Testis (tissue), 3 donors: ENCODE measurements around the gene KCNH2. TPM values are rescaled to one million over a fixed set of nuclear protein-coding genes. Genes with fewer than 3 reads are reported as not detected.

Experiments
- DNase-seq: peaks from one replicate; pipeline ENCODE4 v3.0.0-alpha.2; 2019
- H3K27ac ChIP-seq, 2 donors: fragments of 200-600 bp; sonication (generic); one replicate each; pipeline ENCODE4 v1.5.1; 2019
- H3K27me3 ChIP-seq: fragments of 200-600 bp; sonication (generic); one replicate; pipeline ENCODE4 v1.5.1; 2019
- H3K36me3 ChIP-seq: fragments of 200-600 bp; sonication (generic); one replicate; pipeline ENCODE4 v1.5.1; 2017; ENCODE audit warnings: low read depth; ENCODE audit errors: missing control alignments
- H3K4me1 ChIP-seq: fragments of 200-600 bp; sonication (generic); one replicate; pipeline ENCODE4 v1.5.1; 2019
- H3K4me3 ChIP-seq, 2 donors: fragments of 200-600 bp; sonication (generic); one replicate each; pipeline ENCODE4 v1.5.1; 2017 to 2019
- H3K9me3 ChIP-seq: fragments of 200-600 bp; sonication (generic); one replicate; pipeline ENCODE4 v1.5.1; 2017
- POLR2A ChIP-seq: fragments of 450-650 bp; IDR thresholded peaks from one replicate; pipeline ENCODE4 v1.6.1; 2017; ENCODE audit warnings: antibody characterized with exemption, mild to moderate bottlenecking, moderate library complexity
- WGBS, 2 donors: methylation state at CpG; one replicate each; pipeline ENCODE4 v1.1.5; 2018; 5-methylcytosine and 5-hydroxymethylcytosine counted together
- intact Hi-C: fragments of 100-400 bp; cut with DNase I; formaldehyde crosslinking; loops from one replicate; pipeline ENCODE4 v1.15.1; 2023; ENCODE audit warnings: low total_unique reads
- polyA plus RNA-seq: library from polyadenylated mRNA; stranded (reverse); fragments of 350-450 nt; fragmentation: Illumina TruSeq; extraction: RNeasy Lipid Tissue Mini Kit (QIAGEN cat#74804); gene quantifications from one replicate; pipeline ENCODE4 v1.2.3, GENCODE V29; 2014; ENCODE audit warnings: low read depth, low replicate concordance; ENCODE audit not compliant: insufficient read depth
- total RNA-seq, 2 donors: library from RNA; depleted of rRNA; stranded (reverse); fragments of >200 nt; gene quantifications; one replicate each; pipeline ENCODE4 v1.2.3, GENCODE V29; 2016
- TF ChIP-seq, protein P1 (sequence below), 3 experiments: fragments of 450-650 bp in 2 of 3; fragments of 200-600 bp in 1 of 3; sonication (generic) in 1 of 3; IDR thresholded peaks; one replicate each; pipeline ENCODE4 v1.5.1; 2016 to 2019; ENCODE audit warnings: antibody characterized with exemption in 3 of 3, mild to moderate bottlenecking in 2 of 3, moderate library complexity in 1 of 3

KCNH2 gene
- total and polyA plus RNA-seq, 3 donors from 2014 or later: 82.5 to 247 (median 230) TPM

DNA sequence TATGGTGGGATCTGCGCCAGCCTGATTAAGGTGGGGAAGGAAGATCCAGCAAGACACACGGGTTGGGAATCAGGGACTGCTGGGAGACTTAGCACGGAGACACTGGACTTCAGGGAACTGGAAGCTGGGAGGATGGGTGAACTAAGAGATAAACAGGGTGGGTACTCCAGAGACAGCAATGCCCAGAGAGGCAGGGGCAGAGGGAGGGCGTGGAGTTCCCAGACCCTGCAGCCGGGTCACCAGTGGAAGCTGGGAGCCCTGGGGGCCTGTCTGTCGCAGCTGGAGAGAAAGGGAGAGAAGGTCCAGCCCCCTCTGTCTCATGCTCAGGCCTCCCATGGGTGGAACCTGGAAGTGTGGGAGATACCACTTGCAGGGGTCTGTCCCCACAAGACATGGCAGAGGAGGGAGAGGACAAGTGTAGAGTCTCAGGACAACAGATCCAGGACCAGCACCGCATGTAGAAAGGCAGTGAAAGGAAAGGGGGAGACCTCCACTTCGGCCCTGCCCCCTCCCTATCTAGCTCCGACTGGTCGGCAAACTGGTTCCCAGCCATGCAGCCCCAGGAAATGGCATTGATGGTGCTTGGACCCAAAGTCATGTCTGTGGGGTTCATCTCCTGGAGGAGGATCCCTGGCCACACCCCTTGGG, 81.4 kb downstream of the KCNH2 start:
- TF ChIP-seq POLR2A: no peak
- TF ChIP-seq, protein P1, sequence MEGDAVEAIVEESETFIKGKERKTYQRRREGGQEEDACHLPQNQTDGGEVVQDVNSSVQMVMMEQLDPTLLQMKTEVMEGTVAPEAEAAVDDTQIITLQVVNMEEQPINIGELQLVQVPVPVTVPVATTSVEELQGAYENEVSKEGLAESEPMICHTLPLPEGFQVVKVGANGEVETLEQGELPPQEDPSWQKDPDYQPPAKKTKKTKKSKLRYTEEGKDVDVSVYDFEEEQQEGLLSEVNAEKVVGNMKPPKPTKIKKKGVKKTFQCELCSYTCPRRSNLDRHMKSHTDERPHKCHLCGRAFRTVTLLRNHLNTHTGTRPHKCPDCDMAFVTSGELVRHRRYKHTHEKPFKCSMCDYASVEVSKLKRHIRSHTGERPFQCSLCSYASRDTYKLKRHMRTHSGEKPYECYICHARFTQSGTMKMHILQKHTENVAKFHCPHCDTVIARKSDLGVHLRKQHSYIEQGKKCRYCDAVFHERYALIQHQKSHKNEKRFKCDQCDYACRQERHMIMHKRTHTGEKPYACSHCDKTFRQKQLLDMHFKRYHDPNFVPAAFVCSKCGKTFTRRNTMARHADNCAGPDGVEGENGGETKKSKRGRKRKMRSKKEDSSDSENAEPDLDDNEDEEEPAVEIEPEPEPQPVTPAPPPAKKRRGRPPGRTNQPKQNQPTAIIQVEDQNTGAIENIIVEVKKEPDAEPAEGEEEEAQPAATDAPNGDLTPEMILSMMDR (IDR thresholded peaks at IDR 0.05): no peak
- intact Hi-C loops: no loop called here
- peaks cover 10% of the 10 kb centered on the region for H3K4me1 ChIP-seq
- no peaks in the 10 kb centered on the region for H3K9me3 ChIP-seq
- no peaks in the 10 kb centered on the region for H3K27me3 ChIP-seq
- DNase-seq: no peak
- H3K27ac ChIP-seq: no peak overlapping the region
- no peaks in the 10 kb centered on the region for H3K36me3 ChIP-seq
- 76 to 80% methylated on average over 8 to 10 of the region's 10 CpGs for WGBS, 2 donors
- H3K4me3 ChIP-seq: no peak overlapping the region

DNA sequence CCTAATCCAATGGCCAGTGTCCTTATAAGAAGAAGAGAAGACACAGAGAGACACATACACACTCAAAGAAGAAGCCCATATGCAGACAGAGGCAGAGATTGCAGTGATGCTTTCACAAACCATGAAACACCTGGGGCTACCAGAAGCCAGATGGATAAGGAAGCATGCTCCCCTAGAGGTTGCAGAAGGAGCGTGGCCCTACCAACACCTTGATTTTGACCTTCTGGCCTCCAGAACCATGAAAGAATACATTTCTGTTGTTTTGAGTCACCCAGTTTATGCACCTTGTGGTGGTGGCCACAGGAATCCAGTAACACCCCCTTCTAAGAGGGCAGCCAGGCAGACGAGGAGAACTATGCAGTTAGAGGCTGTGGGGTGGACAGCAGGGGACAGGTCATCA, 82.3 kb downstream of the KCNH2 start:
- no peak for TF ChIP-seq POLR2A
- TF ChIP-seq, protein P1 (IDR thresholded peaks at IDR 0.05): no peak
- no peaks in the 10 kb centered on the region for H3K27me3 ChIP-seq
- H3K9me3 ChIP-seq: no peaks in the 10 kb centered on the region
- WGBS, 2 donors: 78 to 83% methylated on average over 1 to 2 of the region's 2 CpGs
- no peak overlapping the region for H3K4me3 ChIP-seq
- no peaks in the 10 kb centered on the region for H3K36me3 ChIP-seq
- no peak for DNase-seq
- intact Hi-C loops: no loop called here
- no peak overlapping the region for H3K27ac ChIP-seq
- H3K4me1 ChIP-seq: peaks cover 7% of the 10 kb centered on the region

Other genes starting within 250 kb of the KCNH2 start
- 10 to 100 TPM in 1 of 2 donors, 1 to 10 TPM in 1; 8.4 to 10.6 TPM for gene GIMAP5, start 240.9 kb downstream of the KCNH2 start, total RNA-seq
- gene GIMAP5, start 240.9 kb downstream of the KCNH2 start, polyA plus RNA-seq: 13.6 TPM
- 1 to 10 TPM; 3.9 to 6.6 TPM for gene TMEM176B, start 178.0 kb downstream of the KCNH2 start, total RNA-seq
- 69.3 TPM for gene TMEM176B, start 178.0 kb downstream of the KCNH2 start, polyA plus RNA-seq
- gene TMEM176A, start 177.6 kb downstream of the KCNH2 start, total RNA-seq: 1 to 10 TPM; 1.6 to 4.2 TPM
- 34.7 TPM for gene TMEM176A, start 177.6 kb downstream of the KCNH2 start, polyA plus RNA-seq
- gene AOC1, start 125.8 kb downstream of the KCNH2 start, total RNA-seq: 1 to 10 TPM; 2.8 to 4.5 TPM
- 6.2 TPM for gene AOC1, start 125.8 kb downstream of the KCNH2 start, polyA plus RNA-seq
- 10 to 100 TPM; 25.0 to 36.6 TPM for gene NOS3, start 12.7 kb upstream of the KCNH2 start, total RNA-seq
- 19.5 TPM for gene NOS3, start 12.7 kb upstream of the KCNH2 start, polyA plus RNA-seq
- 10 to 100 TPM; 14.9 to 29.7 TPM for gene ATG9B, start 46.2 kb upstream of the KCNH2 start, total RNA-seq
- 24.8 TPM for gene ATG9B, start 46.2 kb upstream of the KCNH2 start, polyA plus RNA-seq
- 10 to 100 TPM; 59.6 to 76.8 TPM for gene ABCB8, start 50.1 kb upstream of the KCNH2 start, total RNA-seq
- 34.9 TPM for gene ABCB8, start 50.1 kb upstream of the KCNH2 start, polyA plus RNA-seq
- 10 to 100 TPM; 27.5 to 37.9 TPM for gene ASIC3, start 70.2 kb upstream of the KCNH2 start, total RNA-seq
- 20.8 TPM for gene ASIC3, start 70.2 kb upstream of the KCNH2 start, polyA plus RNA-seq
- 10 to 100 TPM; 10.5 to 15.4 TPM for gene CDK5, start 79.6 kb upstream of the KCNH2 start, total RNA-seq
- gene CDK5, start 79.6 kb upstream of the KCNH2 start, polyA plus RNA-seq: 7.1 TPM
- 100 to 1,000 TPM; 147 to 153 TPM for gene SLC4A2, start 81.3 kb upstream of the KCNH2 start, total RNA-seq
- 68.9 TPM for gene SLC4A2, start 81.3 kb upstream of the KCNH2 start, polyA plus RNA-seq
- gene FASTK, start 102.5 kb upstream of the KCNH2 start, total RNA-seq: 100 to 1,000 TPM; 114 to 124 TPM
- 60.3 TPM for gene FASTK, start 102.5 kb upstream of the KCNH2 start, polyA plus RNA-seq
- 10 to 100 TPM; 63.2 to 68.7 TPM for gene TMUB1, start 105.2 kb upstream of the KCNH2 start, total RNA-seq
- gene TMUB1, start 105.2 kb upstream of the KCNH2 start, polyA plus RNA-seq: 30.8 TPM
- gene AGAP3, start 108.2 kb upstream of the KCNH2 start, total RNA-seq: 10 to 100 TPM; 65.6 to 90.5 TPM
- gene AGAP3, start 108.2 kb upstream of the KCNH2 start, polyA plus RNA-seq: 44.1 TPM
- 10 to 100 TPM in 1 of 2 donors, 1 to 10 TPM in 1; 2.9 to 15.6 TPM for gene GBX1, start 189.4 kb upstream of the KCNH2 start, total RNA-seq
- gene GBX1, start 189.4 kb upstream of the KCNH2 start, polyA plus RNA-seq: 7.2 TPM
- under 1 TPM in 1 of 2 donors, not detected in 1; 0.39 TPM for gene ASB10, start 208.9 kb upstream of the KCNH2 start, total RNA-seq
- 0.18 TPM for gene ASB10, start 208.9 kb upstream of the KCNH2 start, polyA plus RNA-seq
- not detected for gene H2BK1, start 232.2 kb upstream of the KCNH2 start, total RNA-seq
- not detected for gene H2BK1, start 232.2 kb upstream of the KCNH2 start, polyA plus RNA-seq
- gene ABCF2, start 248.9 kb upstream of the KCNH2 start, total RNA-seq: 10 to 100 TPM; 44.4 to 49.4 TPM
- 54.3 TPM for gene ABCF2, start 248.9 kb upstream of the KCNH2 start, polyA plus RNA-seq